ENCODE measurements around the gene IQSEC3.

Gene IQSEC3

GRCh38 chr12:85191-85666 is 18.7 kb downstream of the IQSEC3 start:
- Histone ChIP-seq H2AFZ (ENCODE audit: low read length, unreplicated experiment) (no peak overlapping the region), H3K27me3 (ENCODE audit: insufficient read depth, low read length) (peaks cover 100% of the 10 kb centered on the region), H3K36me3 (ENCODE audit: insufficient read depth, low read length) (no peaks in the 10 kb centered on the region), H3K4me1 (ENCODE audit: control insufficient read depth, insufficient read depth, low read length, unreplicated experiment) (no peaks in the 10 kb centered on the region), H3K4me3 (ENCODE audit: low read depth, low read length) (no peak overlapping the region), H3K79me2 (ENCODE audit: control insufficient read depth, insufficient read depth, low read length, unreplicated experiment) (no peaks in the 10 kb centered on the region), H3K27ac (ENCODE audit: low read depth, low read length) (no peak overlapping the region)

GRCh38 chr12:87315-87714 is 20.7 kb downstream of the IQSEC3 start:
- Histone ChIP-seq H3K36me3 (ENCODE audit: insufficient read depth, low read length) (no peaks in the 10 kb centered on the region), H3K27ac (ENCODE audit: low read depth, low read length) (no peak overlapping the region), H3K4me1 (ENCODE audit: control insufficient read depth, insufficient read depth, low read length, unreplicated experiment) (no peaks in the 10 kb centered on the region), H3K27me3 (ENCODE audit: insufficient read depth, low read length) (peaks cover 86% of the 10 kb centered on the region), H3K79me2 (ENCODE audit: control insufficient read depth, insufficient read depth, low read length, unreplicated experiment) (no peaks in the 10 kb centered on the region), H3K4me3 (ENCODE audit: low read depth, low read length) (no peak overlapping the region), H2AFZ (ENCODE audit: low read length, unreplicated experiment) (no peak overlapping the region)

DNA sequence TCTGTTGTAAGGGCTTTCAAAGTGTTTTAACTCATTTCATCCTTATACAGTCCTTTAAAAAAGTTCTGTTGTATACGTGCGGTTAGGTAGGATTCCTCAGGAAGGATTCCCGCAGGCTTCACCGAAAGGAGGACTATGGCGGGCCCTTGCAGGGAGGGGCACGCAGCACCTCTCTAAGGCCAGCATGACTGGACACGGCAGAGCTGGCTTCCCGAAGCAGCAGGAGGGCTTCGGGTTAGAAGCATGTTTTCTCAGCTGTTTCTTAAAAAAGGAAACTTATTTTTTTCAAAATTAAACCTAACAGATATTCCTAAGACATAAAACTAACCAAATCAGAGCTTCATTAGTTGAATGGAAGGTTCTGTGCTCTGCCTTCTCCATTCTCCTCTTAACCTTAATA is 21.3 kb downstream of the IQSEC3 start:
- Histone ChIP-seq H3K27ac (ENCODE audit: low read depth, low read length) (no peak overlapping the region), H3K4me3 (ENCODE audit: low read depth, low read length) (no peak overlapping the region), H3K36me3 (ENCODE audit: insufficient read depth, low read length) (no peaks in the 10 kb centered on the region), H3K79me2 (ENCODE audit: control insufficient read depth, insufficient read depth, low read length, unreplicated experiment) (no peaks in the 10 kb centered on the region), H3K4me1 (ENCODE audit: control insufficient read depth, insufficient read depth, low read length, unreplicated experiment) (no peaks in the 10 kb centered on the region), H3K27me3 (ENCODE audit: insufficient read depth, low read length) (peaks cover 81% of the 10 kb centered on the region), H2AFZ (ENCODE audit: low read length, unreplicated experiment) (no peak overlapping the region)

DNA sequence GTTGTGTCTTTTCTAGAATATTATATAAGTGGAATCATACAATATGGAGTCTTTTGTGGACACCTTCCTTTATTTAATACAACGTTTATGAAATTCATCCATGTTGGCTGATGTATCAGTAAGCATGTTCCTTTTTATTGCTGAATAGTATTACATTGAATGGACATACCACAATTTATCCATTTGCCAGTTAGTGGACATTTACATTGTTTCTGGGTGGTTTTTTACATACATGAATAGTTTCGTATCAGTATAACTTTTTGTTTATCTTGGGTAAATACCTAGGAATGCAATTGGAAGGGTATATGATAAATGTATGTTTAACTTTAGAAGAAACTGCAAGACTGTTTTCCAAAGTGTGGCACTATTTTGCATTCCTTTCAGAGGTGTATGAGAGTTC is 23.1 kb downstream of the IQSEC3 start:
- Histone ChIP-seq H3K27ac (ENCODE audit: low read depth, low read length) (no peak overlapping the region), H3K27me3 (ENCODE audit: insufficient read depth, low read length) (peaks cover 81% of the 10 kb centered on the region), H3K4me3 (ENCODE audit: low read depth, low read length) (no peak overlapping the region), H2AFZ (ENCODE audit: low read length, unreplicated experiment) (no peak overlapping the region), H3K79me2 (ENCODE audit: control insufficient read depth, insufficient read depth, low read length, unreplicated experiment) (no peaks in the 10 kb centered on the region), H3K4me1 (ENCODE audit: control insufficient read depth, insufficient read depth, low read length, unreplicated experiment) (no peaks in the 10 kb centered on the region), H3K36me3 (ENCODE audit: insufficient read depth, low read length) (no peaks in the 10 kb centered on the region)

- Histone ChIP-seq H3K4me1 (ENCODE audit: control insufficient read depth, insufficient read depth, low read length, unreplicated experiment) (no peaks in the 10 kb centered on the region), H3K4me3 (ENCODE audit: low read depth, low read length) (no peak overlapping the region), H2AFZ (ENCODE audit: low read length, unreplicated experiment) (no peak overlapping the region), H3K27ac (ENCODE audit: low read depth, low read length) (no peak overlapping the region), H3K36me3 (ENCODE audit: insufficient read depth, low read length) (no peaks in the 10 kb centered on the region), H3K27me3 (ENCODE audit: insufficient read depth, low read length) (peaks cover 80% of the 10 kb centered on the region), H3K79me2 (ENCODE audit: control insufficient read depth, insufficient read depth, low read length, unreplicated experiment) (no peaks in the 10 kb centered on the region)
These were observed 24.6 kb downstream of the IQSEC3 start for GRCh38 chr12:91213-91612.

DNA sequence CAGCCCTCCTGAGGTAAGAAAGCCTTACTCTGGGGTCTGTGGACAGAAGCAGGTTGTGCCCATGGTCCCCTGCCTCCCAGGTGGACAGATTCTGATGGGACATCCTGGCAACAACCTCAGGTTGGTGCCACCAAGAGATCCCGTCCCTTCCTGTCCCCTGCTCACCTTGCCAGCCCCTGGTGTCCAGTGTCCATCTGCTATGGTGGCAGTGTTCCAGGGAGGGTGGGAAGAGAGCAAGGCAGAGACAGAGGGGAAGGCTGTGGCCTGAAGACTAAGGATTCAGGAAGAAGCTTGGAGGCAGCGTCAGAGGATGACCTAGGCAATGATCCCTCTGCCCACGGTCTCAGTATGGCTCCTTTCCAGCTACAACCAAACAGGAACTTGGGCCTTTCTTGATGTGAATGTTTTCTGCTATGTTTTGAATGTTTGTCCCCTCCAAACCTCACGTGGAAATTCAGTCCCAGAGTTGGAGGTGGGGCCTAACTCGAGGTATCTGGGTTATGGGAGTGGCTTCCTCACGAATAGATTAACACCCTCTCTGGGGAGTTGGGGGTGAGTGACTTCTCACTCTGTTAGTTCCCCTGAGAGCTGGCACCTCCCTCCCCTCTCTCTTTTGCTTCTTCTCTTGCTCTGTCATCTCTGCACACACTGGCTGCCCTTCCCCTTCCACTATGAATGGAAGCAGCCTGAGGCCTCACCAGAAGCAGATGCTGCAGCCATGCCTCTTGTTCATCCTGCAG is 26.9 kb downstream of the IQSEC3 start:
- Histone ChIP-seq H3K27ac (ENCODE audit: low read depth, low read length) (no peak overlapping the region), H3K4me1 (ENCODE audit: control insufficient read depth, insufficient read depth, low read length, unreplicated experiment) (no peaks in the 10 kb centered on the region), H3K4me3 (ENCODE audit: low read depth, low read length) (no peak overlapping the region), H3K36me3 (ENCODE audit: insufficient read depth, low read length) (no peaks in the 10 kb centered on the region), H3K79me2 (ENCODE audit: control insufficient read depth, insufficient read depth, low read length, unreplicated experiment) (no peaks in the 10 kb centered on the region), H2AFZ (ENCODE audit: low read length, unreplicated experiment) (no peak overlapping the region), H3K27me3 (ENCODE audit: insufficient read depth, low read length) (peaks cover 79% of the 10 kb centered on the region)

DNA sequence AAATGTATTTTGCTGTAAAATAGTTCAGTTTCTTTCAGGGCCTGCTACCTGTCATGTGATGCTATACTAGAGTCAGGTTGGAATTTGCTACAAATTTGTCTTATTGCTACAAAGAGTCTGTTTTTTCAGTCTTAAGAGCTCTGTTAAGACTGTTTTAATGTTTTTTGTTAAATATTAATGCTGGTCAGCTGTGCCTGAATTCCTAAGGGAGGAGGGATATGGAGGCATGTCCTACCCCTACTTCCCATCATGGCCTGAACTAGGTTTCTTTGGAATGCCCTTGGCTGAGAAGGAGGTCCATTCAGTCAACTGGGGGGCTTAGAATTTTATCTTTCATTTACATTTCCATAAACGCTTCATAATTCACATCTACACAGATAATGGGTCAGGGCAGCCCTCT is 30.0 kb downstream of the IQSEC3 start:
- Histone ChIP-seq H3K4me1 (ENCODE audit: control insufficient read depth, insufficient read depth, low read length, unreplicated experiment) (no peaks in the 10 kb centered on the region), H2AFZ (ENCODE audit: low read length, unreplicated experiment) (no peak overlapping the region), H3K36me3 (ENCODE audit: insufficient read depth, low read length) (no peaks in the 10 kb centered on the region), H3K4me3 (ENCODE audit: low read depth, low read length) (no peak overlapping the region), H3K27me3 (ENCODE audit: insufficient read depth, low read length) (peaks cover 85% of the 10 kb centered on the region), H3K79me2 (ENCODE audit: control insufficient read depth, insufficient read depth, low read length, unreplicated experiment) (no peaks in the 10 kb centered on the region), H3K27ac (ENCODE audit: low read depth, low read length) (no peak overlapping the region)

- no peak overlapping the region for H3K4me3 ChIP-seq (ENCODE audit: low read depth, low read length)
- peaks cover 83% of the 10 kb centered on the region for H3K27me3 ChIP-seq (ENCODE audit: insufficient read depth, low read length)
- no peaks in the 10 kb centered on the region for H3K4me1 ChIP-seq (ENCODE audit: control insufficient read depth, insufficient read depth, low read length, unreplicated experiment)
- H2AFZ ChIP-seq (ENCODE audit: low read length, unreplicated experiment): no peak overlapping the region
- no peaks in the 10 kb centered on the region for H3K79me2 ChIP-seq (ENCODE audit: control insufficient read depth, insufficient read depth, low read length, unreplicated experiment)
- no peaks in the 10 kb centered on the region for H3K36me3 ChIP-seq (ENCODE audit: insufficient read depth, low read length)
- no peak overlapping the region for H3K27ac ChIP-seq (ENCODE audit: low read depth, low read length)
These were observed 32.4 kb downstream of the IQSEC3 start for GRCh38 chr12:98924-99352.

GRCh38 chr12:99605-100004 is 33.0 kb downstream of the IQSEC3 start:
- H3K36me3 ChIP-seq (ENCODE audit: insufficient read depth, low read length): no peaks in the 10 kb centered on the region
- H3K79me2 ChIP-seq (ENCODE audit: control insufficient read depth, insufficient read depth, low read length, unreplicated experiment): no peaks in the 10 kb centered on the region
- no peak overlapping the region for H2AFZ ChIP-seq (ENCODE audit: low read length, unreplicated experiment)
- no peak overlapping the region for H3K27ac ChIP-seq (ENCODE audit: low read depth, low read length)
- H3K4me3 ChIP-seq (ENCODE audit: low read depth, low read length): no peak overlapping the region
- H3K4me1 ChIP-seq (ENCODE audit: control insufficient read depth, insufficient read depth, low read length, unreplicated experiment): no peaks in the 10 kb centered on the region
- H3K27me3 ChIP-seq (ENCODE audit: insufficient read depth, low read length): peaks cover 78% of the 10 kb centered on the region

DNA sequence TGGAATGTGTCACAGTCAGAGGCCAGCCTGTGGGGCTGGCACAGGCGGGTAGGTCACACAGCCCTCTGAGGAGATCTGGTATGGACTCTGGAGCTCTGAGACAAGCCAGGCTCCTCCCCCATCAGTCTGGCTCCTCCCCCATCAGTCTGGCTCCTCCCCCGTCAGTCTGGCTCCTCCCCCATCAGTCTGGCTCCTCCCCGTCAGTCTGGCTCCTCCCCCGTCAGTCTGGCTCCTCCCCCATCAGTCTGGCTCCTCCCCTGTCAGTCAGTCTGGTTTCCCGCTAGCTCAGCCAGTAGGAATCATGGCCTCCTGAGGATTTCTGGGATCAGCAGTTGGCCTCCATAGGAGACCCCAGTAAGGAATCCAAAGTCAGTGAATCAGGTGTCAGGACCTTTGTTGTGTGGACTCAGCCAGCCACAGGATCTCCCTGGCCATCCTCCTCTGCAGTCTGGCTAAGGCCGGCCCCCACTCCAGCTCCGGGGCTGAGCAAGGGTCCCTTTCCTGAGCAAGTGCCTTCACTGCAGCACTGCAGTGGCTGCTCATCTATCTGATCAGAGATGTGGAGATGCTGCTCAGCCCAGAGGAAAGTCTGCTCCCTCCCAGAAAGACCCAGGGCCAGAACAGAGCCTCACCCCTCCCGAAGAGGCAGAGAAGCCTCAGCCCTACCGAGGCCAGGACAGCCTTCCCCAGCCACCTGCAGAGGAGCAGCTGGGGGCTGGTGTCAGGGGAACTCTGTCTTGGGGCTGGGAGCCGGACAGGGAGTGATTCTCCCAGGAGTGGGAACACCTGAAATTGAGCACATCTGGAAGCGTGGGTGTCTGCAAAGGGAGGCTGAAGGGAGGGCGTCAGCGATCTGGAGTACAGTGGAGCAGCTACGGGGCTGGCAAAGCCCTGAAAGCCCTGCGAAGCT is 35.7 kb downstream of the IQSEC3 start:
- Histone ChIP-seq H3K79me2 (ENCODE audit: control insufficient read depth, insufficient read depth, low read length, unreplicated experiment) (no peaks in the 10 kb centered on the region), H3K4me3 (ENCODE audit: low read depth, low read length) (no peak overlapping the region), H2AFZ (ENCODE audit: low read length, unreplicated experiment) (no peak overlapping the region), H3K36me3 (ENCODE audit: insufficient read depth, low read length) (no peaks in the 10 kb centered on the region), H3K4me1 (ENCODE audit: control insufficient read depth, insufficient read depth, low read length, unreplicated experiment) (no peaks in the 10 kb centered on the region), H3K27ac (ENCODE audit: low read depth, low read length) (no peak overlapping the region), H3K27me3 (ENCODE audit: insufficient read depth, low read length) (peaks cover 65% of the 10 kb centered on the region)

GRCh38 chr12:102879-103168 is 36.3 kb downstream of the IQSEC3 start:
- H3K27me3 ChIP-seq (ENCODE audit: insufficient read depth, low read length): peaks cover 59% of the 10 kb centered on the region
- no peaks in the 10 kb centered on the region for H3K4me1 ChIP-seq (ENCODE audit: control insufficient read depth, insufficient read depth, low read length, unreplicated experiment)
- H3K4me3 ChIP-seq (ENCODE audit: low read depth, low read length): no peak overlapping the region
- no peak overlapping the region for H2AFZ ChIP-seq (ENCODE audit: low read length, unreplicated experiment)
- no peaks in the 10 kb centered on the region for H3K36me3 ChIP-seq (ENCODE audit: insufficient read depth, low read length)
- no peak overlapping the region for H3K27ac ChIP-seq (ENCODE audit: low read depth, low read length)
- no peaks in the 10 kb centered on the region for H3K79me2 ChIP-seq (ENCODE audit: control insufficient read depth, insufficient read depth, low read length, unreplicated experiment)

Data from ACC112 (cell line).